ENCODE data around the gene DFFA. TPM values are rescaled to one million over a fixed set of nuclear protein-coding genes. Genes with fewer than 3 reads are reported as not detected.

DFFA gene
- total and polyA plus RNA-seq, 2 of the 4 experiments (the other 2 are of a cell fraction) = 28.1 to 62.6 TPM

- no peak for ATAC-seq (ENCODE audit: low read depth)
- Histone ChIP-seq H4K20me1 (ENCODE audit: insufficient read depth, low read length) (peaks cover 21% of the 10 kb centered on the region), H2AFZ (replicated peaks; ENCODE audit: low read length, poor library complexity) (no peak overlapping the region), H3K27me3 (ENCODE audit: control insufficient read depth, insufficient read depth, low read length) (no peaks in the 10 kb centered on the region), H3K79me1 (ENCODE audit: low read depth in 1 of 2, low read length in 2 of 2) (peaks cover 19 to 57% of the 10 kb centered on the region in 2 experiments), H4K5ac (ENCODE audit: low read depth, low read length) (no peak overlapping the region), H3K23ac (ENCODE audit: low read depth, low read length) (no peak overlapping the region), H2AK9ac (replicated peaks; ENCODE audit: low read depth, low read length, poor library complexity) (no peak overlapping the region), H3K4me1 (ENCODE audit: control insufficient read depth, insufficient read depth, low read length) (peaks cover 5% of the 10 kb centered on the region), H2AK5ac (ENCODE audit: low read depth, low read length) (no peak overlapping the region), H4K8ac (ENCODE audit: low read depth in 2 of 2, low read length in 2 of 2) (no peak overlapping the region), H3K9ac (ENCODE audit: low read depth, low read length) (no peak overlapping the region), H3K9me3 (ENCODE audit: control insufficient read depth, insufficient read depth, low read length) (no peaks in the 10 kb centered on the region), H2BK120ac (ENCODE audit: low read depth, low read length) (no peak overlapping the region), H3K56ac (ENCODE audit: extremely low read depth, insufficient read depth, low read length) (no peak overlapping the region), H3K4me2 (ENCODE audit: low read depth, low read length) (no peak overlapping the region), H3K4ac (ENCODE audit: low read depth, low read length) (no peak overlapping the region), H3K27ac (ENCODE audit: insufficient read depth, low read length) (no peak overlapping the region), H3K14ac (replicated peaks; ENCODE audit: low read depth, low read length) (no peak overlapping the region), H4K91ac (ENCODE audit: insufficient read depth, low read depth, low read length) (no peak overlapping the region), H2BK15ac (ENCODE audit: low read depth, low read length) (no peak overlapping the region), H3K4me3 (ENCODE audit: insufficient read depth, low read depth, low read length) (no peak overlapping the region), H2BK5ac (ENCODE audit: low read depth, low read length, poor library complexity, severe bottlenecking) (no peak overlapping the region), H3K18ac (ENCODE audit: low read depth, low read length) (no peak overlapping the region), H3K9me1 (ENCODE audit: insufficient read depth, low read length) (no peaks in the 10 kb centered on the region), H2BK20ac (ENCODE audit: low read depth, low read length) (no peak overlapping the region), H3K36me3 (ENCODE audit: control insufficient read depth, insufficient read depth, low read length) (peaks cover 3% of the 10 kb centered on the region; the same call in 1 of the 2 replicates)
- BruUV-seq (replicated peaks) = no TSS peak
- dilution Hi-C loops (cut with HindIII; ENCODE audit: low sequenced_read_pairs, unreplicated experiment) (no loop called here), intact Hi-C loops (cut with micrococcal nuclease) (no loop called here), in situ Hi-C loops (cut with MboI; ENCODE audit: low sequenced_read_pairs) (no loop called here)
- no peak for DNase-seq
- 100% methylated on average over 1 of the region's 8 CpGs; no CpG with 5 or more reads in 1 of the 2 experiments for WGBS, 2 experiments (ENCODE audit: extremely low coverage in 2 of 2, insufficient read length in 1 of 2)
- no peak for TF ChIP-seq RAD21 (IDR thresholded peaks at IDR 0.05; ENCODE audit: low read length)
- TF ChIP-seq RFX5 (IDR thresholded peaks at IDR 0.05; ENCODE audit: low read depth, low read length) = no peak
- TF ChIP-seq FOS (IDR thresholded peaks at IDR 0.05; ENCODE audit: low read depth, low read length) = no peak
- TF ChIP-seq, protein P1, sequence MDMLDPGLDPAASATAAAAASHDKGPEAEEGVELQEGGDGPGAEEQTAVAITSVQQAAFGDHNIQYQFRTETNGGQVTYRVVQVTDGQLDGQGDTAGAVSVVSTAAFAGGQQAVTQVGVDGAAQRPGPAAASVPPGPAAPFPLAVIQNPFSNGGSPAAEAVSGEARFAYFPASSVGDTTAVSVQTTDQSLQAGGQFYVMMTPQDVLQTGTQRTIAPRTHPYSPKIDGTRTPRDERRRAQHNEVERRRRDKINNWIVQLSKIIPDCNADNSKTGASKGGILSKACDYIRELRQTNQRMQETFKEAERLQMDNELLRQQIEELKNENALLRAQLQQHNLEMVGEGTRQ (IDR thresholded peaks at IDR 0.05; ENCODE audit: low read depth, low read length) = no peak
- no peak for TF ChIP-seq SMC3 (IDR thresholded peaks at IDR 0.05; ENCODE audit: low read depth, low read length)
- TF ChIP-seq CEBPB (IDR thresholded peaks at IDR 0.05; ENCODE audit: low read depth, low read length) = no peak
- no peak for TF ChIP-seq RCOR1 (IDR thresholded peaks at IDR 0.05; ENCODE audit: insufficient replicate concordance, low read length)
- no peak for TF ChIP-seq ELK1 (IDR thresholded peaks at IDR 0.05; ENCODE audit: borderline replicate concordance, low read depth, low read length)
- no peak for TF ChIP-seq MXI1 (IDR thresholded peaks at IDR 0.05; ENCODE audit: borderline replicate concordance, low read depth, low read length)
- no peak for TF ChIP-seq BHLHE40 (IDR thresholded peaks at IDR 0.05; ENCODE audit: low read depth, low read length)
- ChIA-PET POLR2A (ENCODE audit: unreplicated experiment) (no interaction called here), CTCF (interaction anchor here (1.4 kb wide), 1 partner anchor 9 kb away, joined by 5 read pairs; no protein-coding TSS in a partner anchor)
These were observed 25.9 kb upstream of the DFFA start for GRCh38 chr1:10498231-10498630.
